Stomach (tissue), 9 donors: ENCODE measurements around the gene ASXL2. TPM values are rescaled to one million over a fixed set of nuclear protein-coding genes. Genes with fewer than 3 reads are reported as not detected.

Experiments
- DNase-seq, 2 donors: peaks; one replicate each; pipeline versions ENCODE4 v3.0.0 to v3.0.0-alpha.2; 2013 to 2019
- H3K27ac ChIP-seq, 5 donors: fragments of 200-600 bp in 4 of 5; sonication (generic) in 4 of 5; one replicate each; pipeline ENCODE4 v1.5.1; 2013 to 2019; ENCODE audit warnings: mild to moderate bottlenecking in 1 of 5, moderate library complexity in 1 of 5
- H3K27me3 ChIP-seq, 3 donors: fragments of 200-600 bp; sonication (generic); one replicate each; pipeline ENCODE4 v1.5.1; 2017 to 2019; ENCODE audit warnings: mixed run types in 1 of 3
- H3K36me3 ChIP-seq, 4 donors: fragments of 200-600 bp; sonication (generic); 1 replicate in 3 of 4; 2 replicates in 1 of 4; pipeline ENCODE4 v1.5.1; 2016 to 2019
- H3K4me1 ChIP-seq, 4 donors: fragments of 200-600 bp; sonication (generic); one replicate each; pipeline ENCODE4 v1.5.1; 2016 to 2019
- H3K4me3 ChIP-seq, 4 donors: fragments of 200-600 bp; sonication (generic) in 3 of 4; one replicate each; pipeline ENCODE4 v1.5.1; 2016 to 2019; ENCODE audit warnings: mild to moderate bottlenecking in 1 of 4
- H3K9me3 ChIP-seq, 4 donors: fragments of 200-600 bp; sonication (generic); one replicate each; pipeline ENCODE4 v1.5.1; 2016 to 2019
- CTCF ChIP-seq, 7 experiments: fragments of 450-650 bp in 4 of 7; fragments of 200-600 bp in 3 of 7; sonication (generic) in 3 of 7; IDR thresholded peaks; one replicate each; pipeline ENCODE4 v1.5.1; 2016 to 2019; ENCODE audit warnings: antibody characterized with exemption in 7 of 7, control low read depth in 2 of 7, mild to moderate bottlenecking in 1 of 7
- EP300 ChIP-seq: sonication (generic); formaldehyde crosslinking; IDR thresholded peaks from one replicate; pipeline ENCODE4 v1.6.1; 2017; ENCODE audit warnings: antibody characterized with exemption
- POLR2A ChIP-seq, 4 donors: fragments of 450-650 bp; IDR thresholded peaks; one replicate each; pipeline ENCODE4 v1.6.1; 2016; ENCODE audit warnings: antibody characterized with exemption in 4 of 4, control low read depth in 2 of 4, mild to moderate bottlenecking in 1 of 4, moderate library complexity in 1 of 4
- POLR2AphosphoS5 ChIP-seq, 3 donors: sonication (generic); formaldehyde crosslinking; IDR thresholded peaks; one replicate each; pipeline ENCODE4 v1.6.1; 2016; ENCODE audit warnings: antibody characterized with exemption in 3 of 3
- WGBS, 5 donors: extraction: QIAGEN DNeasy Blood & Tissue Kit in 3 of 5; methylation state at CpG; one replicate each; pipeline versions ENCODE4 v1.1.5 to v1.1.7; 2013 to 2018; 5-methylcytosine and 5-hydroxymethylcytosine counted together
- intact Hi-C: fragments of 100-400 bp; cut with DNase I; formaldehyde crosslinking; loops from one replicate; pipeline ENCODE4 v1.15.1; 2023; ENCODE audit warnings: low total_unique reads
- polyA plus RNA-seq, 3 donors: library from polyadenylated mRNA; stranded (reverse); fragments of 200-250 nt; gene quantifications; one replicate each; pipeline ENCODE4 v1.2.3, GENCODE V29; 2013
- total RNA-seq, 5 donors: library from RNA; depleted of rRNA; stranded (reverse); fragments of >200 nt; gene quantifications; one replicate each; pipeline versions ENCODE4 v1.1.0 to v1.2.3, GENCODE V29; 2014 to 2016
- donor health status: healthy with polysubstance abuse.
- donor health status: Bipolar disorder and iron deficiency.
- donor health status: healthy.

Gene ASXL2
- total and polyA plus RNA-seq, 8 donors = 1.6 to 26.5 (median 12.8) TPM

GRCh38 chr2:25692737-25693445, 185.4 kb downstream of the ASXL2 start:
- 75 to 88% (median 87%) methylated on average over 6 of the region's 6 CpGs for WGBS, 5 donors
- no peak for DNase-seq

GRCh38 chr2:25692143-25692542, 186.1 kb downstream of the ASXL2 start:
- Histone ChIP-seq H3K36me3 (no peaks in the 10 kb centered on the region), H3K9me3 (no peaks in the 10 kb centered on the region), H3K4me3 (no peak overlapping the region), H3K27ac (no peak overlapping the region), H3K27me3 (peaks cover 0 to 5% (median 0%) of the 10 kb centered on the region in 3 donors), H3K4me1 (no peaks in the 10 kb centered on the region)
- TF ChIP-seq CTCF (IDR thresholded peaks at IDR 0.05) (no peak), EP300 (no peak), POLR2AphosphoS5 (IDR thresholded peaks at IDR 0.05) (no peak), POLR2A (IDR thresholded peaks at IDR 0.05) (no peak)
- DNase-seq = no peak
- 61 to 76% (median 74%) methylated on average over 4 of the region's 4 CpGs for WGBS, 5 donors
- intact Hi-C loops = no loop called here

More at GRCh38 chr2:25692737-25693445, 185.4 kb downstream of the ASXL2 start:
- H3K27ac ChIP-seq = no peak overlapping the region
- intact Hi-C loops = no loop called here
- H3K4me1 ChIP-seq = peaks cover 0 to 4% (median 2%) of the 10 kb centered on the region in 4 donors
- no peaks in the 10 kb centered on the region for H3K36me3 ChIP-seq
- peaks cover 0 to 5% (median 0%) of the 10 kb centered on the region in 3 donors for H3K27me3 ChIP-seq
- TF ChIP-seq EP300 (no peak), CTCF (IDR thresholded peaks at IDR 0.05) (no peak), POLR2AphosphoS5 (IDR thresholded peaks at IDR 0.05) (no peak), POLR2A (IDR thresholded peaks at IDR 0.05) (no peak)
- no peaks in the 10 kb centered on the region for H3K9me3 ChIP-seq
- H3K4me3 ChIP-seq = no peak overlapping the region

- peak; percentile 25 to 45 for DNase-seq
- TF ChIP-seq POLR2A (IDR thresholded peaks at IDR 0.05) (no peak), EP300 (no peak), POLR2AphosphoS5 (IDR thresholded peaks at IDR 0.05) (no peak), CTCF (IDR thresholded peaks at IDR 0.05) (no peak)
Measured at GRCh38 chr2:25690058-25690457, 188.2 kb downstream of the ASXL2 start.

GRCh38 chr2:25688236-25688635, 190.1 kb downstream of the ASXL2 start:
- intact Hi-C loops = no loop called here
- no peaks in the 10 kb centered on the region for H3K9me3 ChIP-seq
- H3K27ac ChIP-seq = no peak overlapping the region
- 82 to 92% (median 88%) methylated on average over 6 of the region's 6 CpGs for WGBS, 5 donors
- no peak overlapping the region for H3K4me3 ChIP-seq
- H3K36me3 ChIP-seq = no peaks in the 10 kb centered on the region
- H3K27me3 ChIP-seq = peaks cover 0 to 5% (median 0%) of the 10 kb centered on the region in 3 donors
- H3K4me1 ChIP-seq = no peaks in the 10 kb centered on the region
- TF ChIP-seq CTCF (IDR thresholded peaks at IDR 0.05) (no peak), POLR2AphosphoS5 (IDR thresholded peaks at IDR 0.05) (no peak), POLR2A (IDR thresholded peaks at IDR 0.05) (no peak), EP300 (no peak)
- no peak for DNase-seq

More at GRCh38 chr2:25690058-25690457, 188.2 kb downstream of the ASXL2 start:
- no peaks in the 10 kb centered on the region for H3K9me3 ChIP-seq
- H3K27ac ChIP-seq = no peak overlapping the region
- H3K4me3 ChIP-seq = no peak overlapping the region
- H3K4me1 ChIP-seq = no peaks in the 10 kb centered on the region
- H3K27me3 ChIP-seq = peaks cover 0 to 5% (median 0%) of the 10 kb centered on the region in 3 donors
- no peaks in the 10 kb centered on the region for H3K36me3 ChIP-seq
- intact Hi-C loops = no loop called here
- 9 to 57% (median 19%) methylated on average over 1 of the region's 1 CpG for WGBS, 5 donors
